Measurements from ENCODE around the gene CYB561D1. TPM values are rescaled to one million over a fixed set of nuclear protein-coding genes. Genes with fewer than 3 reads are reported as not detected.

Gene CYB561D1
- polyA plus RNA-seq, 3 donors: 4.8 to 9.1 (median 5.0) TPM

GRCh38 chr1:109477821-109478220 is 16.1 kb upstream of the CYB561D1 start:
- no peak overlapping the region for H3K27ac ChIP-seq (ENCODE audit: low read depth, low read length)
- WGBS, 3 donors: 58 to 78% (median 66%) methylated on average over 6 of the region's 6 CpGs

GRCh38 chr1:109478806-109479205 is 15.1 kb upstream of the CYB561D1 start:
- no peak overlapping the region for H3K27ac ChIP-seq (ENCODE audit: low read depth, low read length)
- 15 to 22% (median 18%) methylated on average over 7 of the region's 7 CpGs for WGBS, 3 donors

DNA sequence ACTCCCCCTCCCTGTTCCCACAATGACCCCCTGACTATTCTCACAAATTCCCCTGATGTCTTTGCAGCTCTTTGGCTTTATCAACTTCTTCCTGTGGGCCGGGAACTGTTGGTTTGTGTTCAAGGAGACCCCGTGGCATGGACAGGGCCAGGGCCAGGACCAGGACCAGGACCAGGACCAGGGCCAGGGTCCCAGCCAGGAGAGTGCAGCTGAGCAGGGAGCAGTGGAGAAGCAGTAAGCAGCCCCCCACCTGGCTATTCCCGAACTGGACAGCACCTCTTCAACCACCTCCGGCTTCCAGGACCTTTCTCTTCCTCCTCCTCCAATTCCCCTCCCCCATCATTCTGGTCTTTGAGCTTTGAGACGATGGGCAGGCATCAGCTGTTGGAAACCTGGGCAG is 14.6 kb upstream of the CYB561D1 start:
- 71 to 80% (median 75%) methylated on average over 4 to 5 of the region's 5 CpGs for WGBS, 3 donors

GRCh38 chr1:109479901-109480300 is 14.0 kb upstream of the CYB561D1 start:
- 89 to 95% (median 90%) methylated on average over 3 of the region's 3 CpGs for WGBS, 3 donors
- H3K27ac ChIP-seq (ENCODE audit: low read depth, low read length): no peak overlapping the region

More for the DNA sequence above, 14.6 kb upstream of the CYB561D1 start:
- H3K27ac ChIP-seq (ENCODE audit: low read depth, low read length): no peak overlapping the region

DNA sequence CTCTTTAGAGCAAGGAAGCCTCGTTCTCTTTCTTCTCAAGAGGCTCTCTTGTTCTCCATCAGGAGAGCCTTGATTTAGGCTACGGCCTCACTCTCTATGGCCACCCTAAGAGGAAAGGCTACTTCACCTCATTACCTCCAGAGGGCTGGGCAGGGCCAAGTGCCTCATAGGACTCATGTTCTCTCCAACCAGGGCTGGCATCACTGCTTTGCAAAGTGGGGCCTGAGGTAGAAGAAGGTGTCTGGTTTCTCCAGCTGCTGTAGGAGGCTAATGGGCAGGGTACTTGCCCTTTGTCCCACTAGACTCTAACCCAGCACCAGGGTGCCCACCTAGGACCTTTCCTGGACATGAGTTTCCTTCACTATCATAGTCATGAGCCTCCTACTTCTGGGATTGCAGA is 12.2 kb upstream of the CYB561D1 start:
- 83 to 90% (median 90%) methylated on average over 2 of the region's 2 CpGs for WGBS, 3 donors
- H3K27ac ChIP-seq (ENCODE audit: low read depth, low read length): no peak overlapping the region

GRCh38 chr1:109482242-109482641 is 11.7 kb upstream of the CYB561D1 start:
- H3K27ac ChIP-seq (ENCODE audit: low read depth, low read length): no peak overlapping the region

DNA sequence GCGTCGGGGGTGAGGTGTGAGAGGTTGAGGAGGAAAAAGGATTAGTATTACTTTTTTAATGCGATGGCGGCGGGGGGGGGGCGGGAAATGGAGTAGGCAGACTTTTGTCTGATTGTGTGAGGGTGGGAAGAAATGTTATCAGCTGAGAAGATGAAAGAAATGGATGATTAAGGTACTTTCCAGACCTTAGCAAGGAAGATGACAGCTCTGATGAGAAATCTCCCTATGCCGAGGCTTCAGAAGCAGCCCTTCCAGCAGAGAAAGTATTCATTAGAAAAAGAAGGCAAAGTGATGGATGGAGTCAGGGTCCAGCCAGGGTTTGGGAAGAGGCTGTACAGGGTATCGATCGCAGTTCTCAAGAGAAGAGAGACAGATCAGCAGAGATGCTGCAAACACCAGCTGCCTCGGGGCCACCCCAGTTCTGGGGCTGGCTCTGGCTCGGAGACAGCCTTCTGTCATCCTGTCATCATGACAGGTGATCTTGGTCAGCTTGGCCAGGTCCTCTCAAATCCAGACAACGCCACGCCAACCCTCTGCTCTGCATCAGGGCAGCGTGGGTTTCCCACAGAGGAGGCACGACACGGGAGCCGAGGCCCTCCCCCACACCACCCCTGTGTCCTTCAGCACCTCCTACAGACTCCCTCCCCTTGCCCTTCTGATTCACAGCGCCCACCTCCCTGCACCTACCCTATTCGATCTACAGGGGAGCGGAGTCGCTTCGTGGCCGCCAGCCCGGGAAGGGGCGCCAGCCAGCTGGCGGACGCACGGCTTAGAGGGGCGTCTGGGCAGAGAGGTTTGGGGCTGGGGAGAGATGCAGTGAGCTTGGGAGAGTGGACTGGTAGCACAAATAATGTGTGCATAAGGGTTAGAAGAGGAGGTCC is 10.9 kb upstream of the CYB561D1 start:
- 8 to 14% (median 12%) methylated on average over 29 of the region's 29 CpGs for WGBS, 3 donors

GRCh38 chr1:109483672-109484518 is 10.0 kb upstream of the CYB561D1 start, which contains the start of gene ATXN7L2:
Gene ATXN7L2 (plus strand): TSS chr1:109483905. CDS start chr1:109483954, 49 bp downstream.
- WGBS, 3 donors: 0% methylated on average over 32 to 71 of the region's 73 CpGs
- H3K27ac ChIP-seq (ENCODE audit: low read depth, low read length): peak within 1 kb of the TSS; percentile 41

More for the DNA sequence above, 10.9 kb upstream of the CYB561D1 start:
- H3K27ac ChIP-seq (ENCODE audit: low read depth, low read length): no peak overlapping the region

- WGBS, 3 donors: 26 to 33% (median 32%) methylated on average over 15 of the region's 15 CpGs
- H3K27ac ChIP-seq (ENCODE audit: low read depth, low read length): no peak overlapping the region
Observed at GRCh38 chr1:109484519-109484975, 9.3 kb upstream of the CYB561D1 start.

- H3K27ac ChIP-seq (ENCODE audit: low read depth, low read length): no peak overlapping the region
Observed at GRCh38 chr1:109485001-109485400, 8.9 kb upstream of the CYB561D1 start.

DNA sequence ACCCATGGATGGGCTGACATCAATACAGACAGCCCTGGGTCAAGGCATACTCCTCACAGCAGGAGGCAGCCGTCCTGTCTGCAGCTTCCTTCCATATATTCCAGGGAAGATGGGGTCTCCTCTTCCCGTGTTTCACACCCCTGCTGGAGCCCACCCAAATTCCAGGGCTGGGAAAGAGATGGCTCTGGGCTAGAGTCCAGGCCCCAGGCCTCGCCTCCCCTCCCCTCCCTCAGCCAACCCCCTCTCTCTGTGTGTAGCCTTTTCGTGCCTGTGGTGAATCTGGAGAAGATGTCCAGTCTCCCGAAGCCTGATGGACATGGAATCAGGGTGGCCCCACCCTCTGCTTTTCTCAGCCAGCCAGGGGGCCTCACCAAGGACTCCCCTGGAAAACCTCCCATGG is 6.6 kb upstream of the CYB561D1 start:
- H3K27ac ChIP-seq (ENCODE audit: low read depth, low read length): no peak overlapping the region
- 63 to 79% (median 68%) methylated on average over 5 of the region's 5 CpGs for WGBS, 3 donors

More at GRCh38 chr1:109485001-109485400, 8.9 kb upstream of the CYB561D1 start:
- 11 to 35% (median 20%) methylated on average over 3 of the region's 3 CpGs for WGBS, 3 donors

DNA sequence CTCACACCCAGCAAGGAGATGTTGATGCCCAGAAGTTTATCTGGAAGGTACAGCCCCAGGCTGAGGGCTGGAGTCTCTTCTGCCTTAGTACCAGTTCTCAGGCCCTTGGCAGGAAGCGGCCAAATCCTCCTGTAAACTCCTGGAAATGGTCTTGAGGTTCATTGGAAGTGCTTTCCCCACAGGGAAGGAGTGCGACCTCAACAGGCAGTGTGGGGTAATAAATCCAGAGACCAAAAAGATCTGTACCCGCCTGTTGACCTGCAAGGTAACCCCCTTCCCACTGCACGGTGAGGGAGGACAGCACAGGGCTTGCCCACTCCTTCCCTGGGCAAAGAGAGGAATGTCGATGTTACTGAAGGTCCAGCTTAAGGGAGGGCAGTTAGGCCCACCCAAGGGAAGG is 5.7 kb upstream of the CYB561D1 start:
- WGBS, 3 donors: 79 to 89% (median 83%) methylated on average over 5 of the region's 5 CpGs
- H3K27ac ChIP-seq (ENCODE audit: low read depth, low read length): no peak overlapping the region

DNA sequence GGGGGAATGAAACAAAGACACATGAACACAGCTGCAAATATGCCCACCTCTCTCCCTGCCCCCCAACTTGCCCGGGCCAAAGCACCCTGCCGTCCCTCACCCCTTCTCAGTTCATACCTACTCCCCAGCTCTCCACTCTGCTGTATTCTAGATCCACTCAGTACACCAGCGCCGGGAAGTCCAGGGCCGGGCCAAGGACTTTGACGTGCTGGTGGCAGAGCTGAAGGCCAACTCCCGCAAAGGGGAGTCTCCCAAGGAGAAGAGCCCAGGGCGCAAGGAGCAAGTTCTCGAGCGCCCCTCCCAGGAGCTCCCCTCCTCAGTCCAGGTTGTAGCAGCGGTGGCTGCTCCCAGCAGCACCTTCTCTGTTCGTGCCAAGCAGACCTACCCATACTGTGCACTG is 5.2 kb upstream of the CYB561D1 start:
- WGBS, 3 donors: 79 to 95% (median 91%) methylated on average over 12 of the region's 12 CpGs
- no peak overlapping the region for H3K27ac ChIP-seq (ENCODE audit: low read depth, low read length)

DNA sequence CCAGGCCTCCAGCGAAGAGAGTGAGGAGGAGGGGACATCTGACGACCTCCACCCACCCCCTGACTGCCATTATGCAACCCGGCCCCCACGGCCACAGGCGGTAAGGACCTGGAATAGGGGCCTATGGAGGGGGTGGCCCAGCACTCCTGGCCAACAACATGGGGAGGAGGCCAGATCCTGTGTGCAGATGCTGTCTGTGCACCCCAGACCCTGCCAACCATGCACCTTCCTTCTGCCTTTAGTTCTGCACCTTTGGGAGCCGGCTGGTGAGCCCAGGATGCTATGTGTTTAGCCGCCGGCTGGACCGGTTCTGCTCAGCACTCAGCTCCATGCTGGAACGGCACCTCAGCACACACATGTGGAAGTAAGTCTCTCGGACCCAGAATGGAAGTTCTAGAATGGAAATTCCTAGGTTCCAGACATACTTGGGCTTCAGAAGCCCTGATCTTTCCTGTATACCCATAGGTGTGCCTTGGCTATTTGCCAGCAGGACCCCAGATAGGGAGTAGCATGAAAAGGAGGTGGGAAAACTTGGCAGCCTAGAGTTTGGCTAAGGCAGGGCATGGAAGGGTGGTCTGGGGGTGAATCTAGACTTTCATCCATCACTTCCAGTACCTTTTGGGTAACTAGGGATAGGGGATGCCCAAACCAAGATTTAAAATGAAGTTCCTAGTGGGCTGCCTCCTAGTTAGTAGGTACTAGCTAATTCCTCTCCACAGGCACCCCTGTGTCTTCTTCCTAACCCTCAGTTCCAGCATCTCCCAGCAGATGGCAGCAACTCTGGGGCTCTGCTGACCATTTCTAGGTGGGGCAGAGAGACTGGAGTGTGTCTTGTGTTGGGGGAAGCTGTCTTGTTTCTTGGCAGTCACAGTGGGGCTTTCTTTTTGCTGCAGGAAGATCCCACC is 3.6 kb upstream of the CYB561D1 start:
- 83 to 91% (median 88%) methylated on average over 11 of the region's 11 CpGs for WGBS, 3 donors
- H3K27ac ChIP-seq (ENCODE audit: low read depth, low read length): no peak overlapping the region

- 65 to 92% (median 87%) methylated on average over 11 of the region's 11 CpGs for WGBS, 3 donors
- H3K27ac ChIP-seq (ENCODE audit: low read depth, low read length): no peak overlapping the region
Observed at GRCh38 chr1:109490934-109491302, 3.0 kb upstream of the CYB561D1 start.

GRCh38 chr1:109491372-109491771 is 2.5 kb upstream of the CYB561D1 start:
- no peak overlapping the region for H3K27ac ChIP-seq (ENCODE audit: low read depth, low read length)
- 92 to 97% (median 94%) methylated on average over 8 of the region's 8 CpGs for WGBS, 3 donors

- 54 to 76% (median 69%) methylated on average over 4 of the region's 4 CpGs for WGBS, 3 donors
- no peak overlapping the region for H3K27ac ChIP-seq (ENCODE audit: low read depth, low read length)
Observed at GRCh38 chr1:109492779-109493178, 1.1 kb upstream of the CYB561D1 start.

DNA sequence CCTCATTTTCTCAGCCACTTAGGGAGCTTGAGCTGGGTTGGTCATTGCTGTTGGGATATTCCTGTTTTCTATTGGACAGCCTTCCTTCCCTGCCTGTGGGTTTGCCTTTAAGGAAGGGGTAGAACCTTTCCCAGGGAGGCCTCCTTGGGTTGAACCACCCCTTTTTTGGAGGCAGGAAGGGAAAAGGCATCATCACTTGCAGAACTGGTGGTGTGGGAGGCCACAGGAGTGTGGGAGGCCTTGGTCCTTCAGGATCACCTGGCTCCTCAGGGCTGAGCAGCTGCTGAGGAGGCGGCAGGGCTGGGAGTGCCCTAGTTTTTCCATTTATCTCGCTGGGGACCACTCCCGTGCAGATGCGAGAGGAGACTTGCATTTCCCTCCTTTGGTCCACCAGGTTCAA is 667 bp upstream of the CYB561D1 start:
- 67 to 71% (median 70%) methylated on average over 4 of the region's 4 CpGs for WGBS, 3 donors
- H3K27ac ChIP-seq (ENCODE audit: low read depth, low read length): no peak overlapping the region
